HEK293T (cell line): ENCODE measurements around the gene OTUD7B.

Experiments
- BHLHE40 ChIP-seq: fragments of 450-650 bp; IDR thresholded peaks from 2 replicates; pipeline ENCODE4 v1.6.1; 2016; ENCODE audit warnings: mild to moderate bottlenecking, moderate library complexity, borderline replicate concordance
- ELF4 ChIP-seq: fragments of 450-650 bp; IDR thresholded peaks from 2 replicates; pipeline ENCODE4 v1.6.1; 2017; ENCODE audit warnings: antibody characterized with exemption
- FOXA1 ChIP-seq: fragments of 450-650 bp; IDR thresholded peaks from 2 replicates; pipeline ENCODE4 v1.6.1; 2016; ENCODE audit warnings: mild to moderate bottlenecking
- FOXK2 ChIP-seq: fragments of 450-650 bp; IDR thresholded peaks from 2 replicates; pipeline ENCODE4 v1.6.1; 2016; ENCODE audit warnings: mild to moderate bottlenecking
- FOXM1 ChIP-seq: fragments of 450-650 bp; IDR thresholded peaks from 2 replicates; pipeline ENCODE4 v1.6.1; 2017; ENCODE audit warnings: mild to moderate bottlenecking, borderline replicate concordance
- HDGF ChIP-seq: fragments of 450-650 bp; IDR thresholded peaks from 2 replicates; pipeline ENCODE4 v1.6.1; 2017; ENCODE audit warnings: antibody characterized with exemption, borderline replicate concordance
- L3MBTL2 ChIP-seq: fragments of 450-650 bp; conservative IDR thresholded peaks from 2 replicates; pipeline ENCODE4 v1.6.1; 2016; ENCODE audit warnings: mild to moderate bottlenecking
- NFRKB ChIP-seq: fragments of 450-650 bp; IDR thresholded peaks from 2 replicates; pipeline ENCODE4 v1.6.1; 2016; ENCODE audit warnings: mild to moderate bottlenecking, moderate library complexity
- SP1 ChIP-seq: fragments of 450-650 bp; IDR thresholded peaks from 2 replicates; pipeline ENCODE4 v1.6.1; 2017
- SUZ12 ChIP-seq: fragments of 450-650 bp; IDR thresholded peaks from 2 replicates; pipeline ENCODE4 v1.6.1; 2016; ENCODE audit warnings: mild to moderate bottlenecking
- TARDBP ChIP-seq: fragments of 450-650 bp; IDR thresholded peaks from 2 replicates; pipeline ENCODE4 v1.6.1; 2016
- ZNF384 ChIP-seq: fragments of 450-650 bp; IDR thresholded peaks from 2 replicates; pipeline ENCODE4 v1.6.1; 2016
- TF ChIP-seq, protein P1 (sequence below): fragments of 450-650 bp; IDR thresholded peaks from 2 replicates; pipeline ENCODE4 v1.6.1; 2016

DNA sequence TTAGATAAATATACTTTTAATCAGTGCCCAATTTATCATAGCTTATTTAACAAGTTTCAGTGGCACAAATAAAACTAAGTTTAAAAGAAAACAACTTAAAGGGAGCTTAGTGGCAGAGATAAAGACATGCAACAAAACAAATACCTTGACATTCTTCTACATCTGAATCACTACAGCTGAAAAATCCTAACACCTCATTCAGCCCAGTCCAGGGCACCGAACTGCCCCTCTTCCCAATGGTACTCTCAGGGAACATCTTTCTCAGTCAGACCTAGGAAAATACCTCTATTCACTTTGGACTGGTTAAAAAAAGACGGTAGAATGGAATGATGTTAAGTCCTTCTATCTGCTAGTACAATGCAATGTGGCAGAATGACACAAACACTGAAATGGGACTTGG, 8.3 kb downstream of the OTUD7B start:
- TF ChIP-seq ELF4 (no peak), BHLHE40 (no peak), SP1 (no peak), FOXA1 (no peak), HDGF (no peak), TARDBP (no peak), FOXK2 (no peak), FOXM1 (no peak), NFRKB (no peak), L3MBTL2 (no peak), SUZ12 (no peak), ZNF384 (no peak)
- TF ChIP-seq, protein P1, sequence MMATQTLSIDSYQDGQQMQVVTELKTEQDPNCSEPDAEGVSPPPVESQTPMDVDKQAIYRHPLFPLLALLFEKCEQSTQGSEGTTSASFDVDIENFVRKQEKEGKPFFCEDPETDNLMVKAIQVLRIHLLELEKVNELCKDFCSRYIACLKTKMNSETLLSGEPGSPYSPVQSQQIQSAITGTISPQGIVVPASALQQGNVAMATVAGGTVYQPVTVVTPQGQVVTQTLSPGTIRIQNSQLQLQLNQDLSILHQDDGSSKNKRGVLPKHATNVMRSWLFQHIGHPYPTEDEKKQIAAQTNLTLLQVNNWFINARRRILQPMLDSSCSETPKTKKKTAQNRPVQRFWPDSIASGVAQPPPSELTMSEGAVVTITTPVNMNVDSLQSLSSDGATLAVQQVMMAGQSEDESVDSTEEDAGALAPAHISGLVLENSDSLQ: no peak
